Lung (tissue), 12 donors: ENCODE results near the gene ANTXRL. TPM values are rescaled to one million over a fixed set of nuclear protein-coding genes. Genes with fewer than 3 reads are reported as not detected.
A peak's percentile ranks its signal among the peaks of the same experiment; 100 is the strongest.
"Not testable (repeated sequence)": the region's sequence is repeated elsewhere in the genome, so short reads cannot be mapped to it uniquely, and the experiment has no call there.

Source experiments
- ATAC-seq: fragments of 200-7000 bp; cut with Tn5 transposase; one replicate; pipeline ENCODE4 v1.9.1; 2020; ENCODE audit warnings: moderate number of reproducible peaks; ENCODE audit not compliant: insufficient read depth, low FRiP score
- DNase-seq, 3 donors: peaks; one replicate each; pipeline ENCODE4 v3.0.0-alpha.2; 2013 to 2017
- H3K27ac ChIP-seq, 2 donors: one replicate each; pipeline ENCODE4 v1.5.1; 2013; ENCODE audit warnings: mild to moderate bottlenecking in 2 of 2, moderate library complexity in 2 of 2, control low read depth in 1 of 2, inconsistent platforms in 1 of 2, low read depth in 1 of 2, low read length in 1 of 2
- H3K27me3 ChIP-seq, 3 donors: one replicate each; pipeline ENCODE4 v1.5.1; 2013; ENCODE audit warnings: low read length in 2 of 3; ENCODE audit not compliant: control insufficient read depth in 3 of 3, insufficient read depth in 3 of 3
- H3K36me3 ChIP-seq, 4 donors: one replicate each; pipeline ENCODE4 v1.5.1; 2013; ENCODE audit warnings: low read length in 4 of 4, mild to moderate bottlenecking in 1 of 4, moderate library complexity in 1 of 4; ENCODE audit not compliant: control insufficient read depth in 4 of 4, insufficient read depth in 4 of 4
- H3K4me1 ChIP-seq, 5 donors: one replicate each; pipeline ENCODE4 v1.5.1; 2013; ENCODE audit warnings: low read length in 5 of 5, mild to moderate bottlenecking in 2 of 5, moderate library complexity in 1 of 5; ENCODE audit not compliant: control insufficient read depth in 5 of 5, insufficient read depth in 5 of 5
- H3K4me3 ChIP-seq: one replicate; pipeline ENCODE4 v1.5.1; 2013; ENCODE audit warnings: mild to moderate bottlenecking, control low read depth, moderate library complexity
- H3K9ac ChIP-seq, 2 donors: one replicate each; pipeline ENCODE4 v1.5.1; 2013; ENCODE audit warnings: low read length in 2 of 2, control low read depth in 1 of 2; ENCODE audit not compliant: insufficient read depth in 1 of 2
- H3K9me3 ChIP-seq, 4 donors: one replicate each; pipeline ENCODE4 v1.5.1; 2013; ENCODE audit warnings: low read length in 3 of 4, mild to moderate bottlenecking in 1 of 4, moderate library complexity in 1 of 4; ENCODE audit not compliant: control insufficient read depth in 4 of 4, insufficient read depth in 3 of 4
- WGBS, 2 donors: extraction: QIAGEN DNeasy Blood & Tissue Kit; methylation state at CpG; one replicate each; pipeline ENCODE4 v1.1.7; 2013; 5-methylcytosine and 5-hydroxymethylcytosine counted together
- polyA plus RNA-seq, 2 donors: library from polyadenylated mRNA; stranded (reverse); fragments of 200-250 nt; gene quantifications; one replicate each; pipeline ENCODE4 v1.2.1, GENCODE V29; 2013
- total RNA-seq, 2 donors: library from RNA; depleted of rRNA in 1 of 2; stranded (reverse); fragments of >200 nt in 1 of 2; gene quantifications; one replicate each; pipeline ENCODE4 v1.2.1, GENCODE V29; 2014 to 2021
- TF ChIP-seq, protein P1 (sequence below): IDR thresholded peaks from 2 replicates; pipeline ENCODE4 v1.5.1; 2012; ENCODE audit warnings: mild to moderate bottlenecking; ENCODE audit errors: control extremely low read depth, extremely low read depth
- donor health status: control.
- donor health status: control.
- donor health status: Bipolar disorder and iron deficiency.
- donor health status: healthy.
- donor health status: DM: yes; HTN: yes; CAD: no.

Gene ANTXRL
- total and polyA plus RNA-seq, 4 donors = not detected

GRCh38 chr10:46299536-46300369 lies 13.0 kb downstream of the ANTXRL start:
- Histone ChIP-seq H3K27ac (no peak overlapping the region), H3K4me3 (no peak overlapping the region), H3K9me3 (no peaks in the 10 kb centered on the region), H3K4me1 (peaks cover 0 to 1% (median 0%) of the 10 kb centered on the region in 5 donors), H3K9ac (no peak overlapping the region), H3K36me3 (no peaks in the 10 kb centered on the region), H3K27me3 (no peaks in the 10 kb centered on the region)
- 55 to 73% methylated on average over 20 of the region's 20 CpGs for WGBS, 2 donors
- DNase-seq (peak in 1 of 3 donors; percentile 19), ATAC-seq (no peak)
- TF ChIP-seq, protein P1, sequence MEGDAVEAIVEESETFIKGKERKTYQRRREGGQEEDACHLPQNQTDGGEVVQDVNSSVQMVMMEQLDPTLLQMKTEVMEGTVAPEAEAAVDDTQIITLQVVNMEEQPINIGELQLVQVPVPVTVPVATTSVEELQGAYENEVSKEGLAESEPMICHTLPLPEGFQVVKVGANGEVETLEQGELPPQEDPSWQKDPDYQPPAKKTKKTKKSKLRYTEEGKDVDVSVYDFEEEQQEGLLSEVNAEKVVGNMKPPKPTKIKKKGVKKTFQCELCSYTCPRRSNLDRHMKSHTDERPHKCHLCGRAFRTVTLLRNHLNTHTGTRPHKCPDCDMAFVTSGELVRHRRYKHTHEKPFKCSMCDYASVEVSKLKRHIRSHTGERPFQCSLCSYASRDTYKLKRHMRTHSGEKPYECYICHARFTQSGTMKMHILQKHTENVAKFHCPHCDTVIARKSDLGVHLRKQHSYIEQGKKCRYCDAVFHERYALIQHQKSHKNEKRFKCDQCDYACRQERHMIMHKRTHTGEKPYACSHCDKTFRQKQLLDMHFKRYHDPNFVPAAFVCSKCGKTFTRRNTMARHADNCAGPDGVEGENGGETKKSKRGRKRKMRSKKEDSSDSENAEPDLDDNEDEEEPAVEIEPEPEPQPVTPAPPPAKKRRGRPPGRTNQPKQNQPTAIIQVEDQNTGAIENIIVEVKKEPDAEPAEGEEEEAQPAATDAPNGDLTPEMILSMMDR = no peak

GRCh38 chr10:46300370-46300711 lies 13.5 kb downstream of the ANTXRL start:
- ATAC-seq, H3K27ac ChIP-seq: not testable (repeated sequence)

DNA sequence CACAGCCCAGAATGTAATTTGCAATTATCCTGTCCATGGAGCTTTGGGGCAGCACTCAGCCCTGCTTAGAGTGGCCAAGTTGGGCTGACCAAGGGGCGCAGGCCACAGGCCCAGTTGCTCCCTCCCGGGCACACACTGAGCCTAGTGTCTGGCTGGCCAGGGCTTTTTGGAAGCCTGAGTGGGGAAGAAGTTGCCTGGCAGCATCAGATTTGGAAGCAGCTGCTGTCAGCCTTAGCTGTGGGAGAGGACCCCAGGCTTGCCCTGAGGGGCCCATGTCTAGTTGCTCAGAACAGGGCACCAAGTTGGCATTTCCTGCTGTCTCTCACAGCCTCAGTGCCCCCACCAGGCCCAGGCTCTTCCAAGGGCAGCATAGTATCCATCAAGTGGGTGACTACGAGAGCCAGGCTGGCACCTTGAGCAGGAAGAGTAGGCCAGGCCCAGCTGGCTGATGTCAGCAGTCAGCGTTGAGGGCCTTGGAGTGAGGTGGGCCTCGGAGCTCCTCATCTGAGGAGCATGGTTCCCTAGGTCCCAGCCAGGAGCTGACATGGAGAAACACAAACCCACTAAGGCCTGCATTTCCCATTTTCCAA lies 14.4 kb downstream of the ANTXRL start:
- 92 to 95% methylated on average over 5 of the region's 5 CpGs for WGBS, 2 donors
- Histone ChIP-seq H3K27ac (no peak overlapping the region), H3K27me3 (no peaks in the 10 kb centered on the region), H3K4me1 (peaks cover 0 to 1% (median 0%) of the 10 kb centered on the region in 5 donors), H3K9me3 (no peaks in the 10 kb centered on the region), H3K9ac (no peak overlapping the region), H3K4me3 (no peak overlapping the region), H3K36me3 (no peaks in the 10 kb centered on the region)
- ATAC-seq (no peak), DNase-seq (no peak)
- TF ChIP-seq, protein P1 = no peak

More at GRCh38 chr10:46300370-46300711, 13.5 kb downstream of the ANTXRL start:
- H3K4me1 ChIP-seq, H3K9ac ChIP-seq, DNase-seq, H3K9me3 ChIP-seq, H3K27me3 ChIP-seq, H3K36me3 ChIP-seq, H3K4me3 ChIP-seq: not testable (repeated sequence)
- WGBS, 2 donors = 58 to 90% methylated on average over 3 of the region's 3 CpGs

DNA sequence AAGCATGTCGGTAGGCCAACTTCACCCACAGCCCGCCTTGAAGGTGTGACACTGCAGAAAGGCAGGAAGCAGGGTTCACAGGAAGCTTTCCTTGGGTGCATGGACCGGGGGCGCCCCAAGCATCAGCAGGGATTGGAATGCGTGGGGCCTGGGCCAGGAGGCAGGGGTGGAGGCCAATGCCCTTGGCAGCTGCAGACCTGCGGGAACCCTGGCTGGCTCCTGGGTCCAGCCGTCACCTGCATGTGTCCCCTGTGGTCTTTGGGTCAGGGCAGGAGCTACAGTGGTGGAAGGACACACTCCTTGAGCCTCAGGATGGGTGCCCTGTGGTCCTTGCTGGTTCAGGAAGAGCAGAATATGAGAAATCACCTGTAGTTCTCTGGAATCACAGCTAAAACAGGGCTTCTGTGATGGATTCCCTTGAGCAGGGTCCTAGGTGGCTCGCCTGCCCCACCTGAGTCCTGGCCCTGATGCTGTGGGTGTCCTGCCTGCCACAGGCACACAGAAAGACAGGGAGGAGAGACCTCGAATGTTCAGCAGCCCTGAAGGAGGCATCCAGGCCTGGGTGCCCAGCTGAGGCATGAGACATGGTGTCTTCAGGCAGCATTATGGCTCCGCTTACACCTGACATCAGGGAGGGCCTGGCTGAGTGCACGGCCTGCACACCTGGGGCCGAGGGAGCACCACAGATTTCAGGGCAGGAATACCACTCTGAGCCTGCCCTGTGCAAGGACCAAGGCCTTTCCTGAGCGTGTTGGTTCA lies 15.1 kb downstream of the ANTXRL start:
- 83 to 91% methylated on average over 13 of the region's 13 CpGs for WGBS, 2 donors
- DNase-seq (no peak), ATAC-seq (no peak)
- no peaks in the 10 kb centered on the region for H3K27me3 ChIP-seq
- H3K9ac ChIP-seq = no peak overlapping the region
- TF ChIP-seq, protein P1 = no peak
- no peaks in the 10 kb centered on the region for H3K9me3 ChIP-seq
- peaks cover 0 to 1% (median 0%) of the 10 kb centered on the region in 5 donors for H3K4me1 ChIP-seq
- no peak overlapping the region for H3K27ac ChIP-seq
- H3K4me3 ChIP-seq = no peak overlapping the region
- H3K36me3 ChIP-seq = no peaks in the 10 kb centered on the region

GRCh38 chr10:46302765-46303352 lies 16.1 kb downstream of the ANTXRL start:
- WGBS, 2 donors = 91 to 95% methylated on average over 5 of the region's 5 CpGs
- not testable (repeated sequence) for H3K4me1 ChIP-seq, H3K4me3 ChIP-seq, H3K9me3 ChIP-seq, H3K27ac ChIP-seq, ATAC-seq, H3K27me3 ChIP-seq, DNase-seq, H3K9ac ChIP-seq, H3K36me3 ChIP-seq
